ENCODE data around the gene ASCL1.

- no peak for TF ChIP-seq ZBTB20 (tag by site-specific recombination; IDR thresholded peaks at IDR 0.05)
- no peak for TF ChIP-seq TCF7L2 (IDR thresholded peaks at IDR 0.05; ENCODE audit: borderline replicate concordance, low read depth, low read length)
- TF ChIP-seq CTCF (tag by site-specific recombination; IDR thresholded peaks at IDR 0.05): no peak
- TF ChIP-seq OVOL3 (tag by site-specific recombination; IDR thresholded peaks at IDR 0.05): no peak
- TF ChIP-seq YY1 (tag by site-specific recombination; IDR thresholded peaks at IDR 0.05): no peak
- TF ChIP-seq ZBTB7A (tag by site-specific recombination; IDR thresholded peaks at IDR 0.05; ENCODE audit: low read depth): no peak
- TF ChIP-seq SP2 (tag by site-specific recombination; IDR thresholded peaks at IDR 0.05): no peak
- no peak for TF ChIP-seq ZNF777 (tag by site-specific recombination; IDR thresholded peaks at IDR 0.05; ENCODE audit: borderline replicate concordance)
- TF ChIP-seq HOXA7 (CRISPR knock-in tag; IDR thresholded peaks at IDR 0.05; ENCODE audit: borderline replicate concordance): no peak
- TF ChIP-seq MYNN (tag by site-specific recombination; IDR thresholded peaks at IDR 0.05; ENCODE audit: borderline replicate concordance): no peak
- TF ChIP-seq ZNF175 (tag by site-specific recombination; IDR thresholded peaks at IDR 0.05): no peak
- TF ChIP-seq PRDM1 (tag by site-specific recombination; IDR thresholded peaks at IDR 0.05): no peak
Observed at GRCh38 chr12:102917026-102917787, 40.3 kb upstream of the ASCL1 start, which contains the start of gene PAH.

All from HEK293 (cell line).